CD4-positive, alpha-beta T cell treated with Interleukin-12 subunit alpha and Interleukin-12 subunit beta, for 1 hour (primary cell): ENCODE measurements around the gene HOXD3.

ENCODE experiments used
- DNase-seq: peaks from one replicate; pipeline ENCODE4 v3.0.0-alpha.2; 2020

The HOXD3 gene

DNA sequence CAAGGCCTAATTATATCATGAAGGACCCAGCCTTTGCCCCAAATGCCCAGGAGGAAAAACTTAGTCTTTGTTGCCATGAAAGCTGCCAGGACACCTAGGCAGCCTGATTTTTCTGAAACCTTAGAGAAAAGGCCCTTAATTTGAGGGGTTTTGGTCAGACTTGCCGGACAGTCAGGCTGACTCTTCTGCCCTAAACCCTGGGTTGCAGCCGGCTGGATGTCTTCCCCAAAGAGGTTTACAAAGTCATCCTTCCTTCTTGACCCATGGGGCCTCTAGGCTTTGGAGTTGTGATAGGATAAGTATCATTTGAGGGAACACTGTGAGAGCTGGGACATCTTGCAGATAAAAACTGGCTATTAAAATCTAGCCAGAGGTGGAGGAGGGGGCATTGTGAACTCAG lies 28.9 kb downstream of the HOXD3 start:
- no peak for DNase-seq

DNA sequence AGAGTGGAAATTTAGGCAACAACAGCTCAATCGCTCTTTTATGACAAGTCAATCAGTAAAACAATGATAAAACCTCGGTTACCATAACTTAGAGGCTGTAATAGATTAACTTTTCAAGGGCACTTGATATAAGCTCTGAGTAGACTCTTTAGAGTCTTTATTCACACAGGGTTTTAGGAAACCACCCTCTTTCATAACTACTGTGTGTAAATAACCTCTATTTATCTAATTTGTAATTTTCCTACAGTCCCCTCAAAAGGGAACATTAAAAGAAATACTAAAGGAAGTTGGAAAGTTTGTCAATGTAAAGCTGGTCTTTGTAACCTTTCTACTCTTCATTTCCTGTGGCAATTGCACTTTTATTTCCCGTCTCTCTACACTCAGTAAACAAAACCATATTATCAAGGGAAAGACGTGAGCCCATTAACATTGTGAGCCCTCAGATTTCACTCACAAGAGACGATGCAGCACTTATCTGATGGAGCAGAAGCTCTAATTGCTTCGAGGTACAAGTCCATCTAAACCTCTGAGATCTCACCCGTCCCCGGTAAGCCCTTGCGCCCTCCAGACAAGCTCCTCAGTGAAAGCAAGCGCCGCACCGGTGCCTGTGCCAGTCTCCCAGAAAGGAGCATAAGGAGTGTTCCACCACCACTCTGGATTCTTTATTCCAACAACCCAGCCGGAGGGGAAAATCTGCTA lies 30.2 kb downstream of the HOXD3 start:
- DNase-seq, result no peak

DNA sequence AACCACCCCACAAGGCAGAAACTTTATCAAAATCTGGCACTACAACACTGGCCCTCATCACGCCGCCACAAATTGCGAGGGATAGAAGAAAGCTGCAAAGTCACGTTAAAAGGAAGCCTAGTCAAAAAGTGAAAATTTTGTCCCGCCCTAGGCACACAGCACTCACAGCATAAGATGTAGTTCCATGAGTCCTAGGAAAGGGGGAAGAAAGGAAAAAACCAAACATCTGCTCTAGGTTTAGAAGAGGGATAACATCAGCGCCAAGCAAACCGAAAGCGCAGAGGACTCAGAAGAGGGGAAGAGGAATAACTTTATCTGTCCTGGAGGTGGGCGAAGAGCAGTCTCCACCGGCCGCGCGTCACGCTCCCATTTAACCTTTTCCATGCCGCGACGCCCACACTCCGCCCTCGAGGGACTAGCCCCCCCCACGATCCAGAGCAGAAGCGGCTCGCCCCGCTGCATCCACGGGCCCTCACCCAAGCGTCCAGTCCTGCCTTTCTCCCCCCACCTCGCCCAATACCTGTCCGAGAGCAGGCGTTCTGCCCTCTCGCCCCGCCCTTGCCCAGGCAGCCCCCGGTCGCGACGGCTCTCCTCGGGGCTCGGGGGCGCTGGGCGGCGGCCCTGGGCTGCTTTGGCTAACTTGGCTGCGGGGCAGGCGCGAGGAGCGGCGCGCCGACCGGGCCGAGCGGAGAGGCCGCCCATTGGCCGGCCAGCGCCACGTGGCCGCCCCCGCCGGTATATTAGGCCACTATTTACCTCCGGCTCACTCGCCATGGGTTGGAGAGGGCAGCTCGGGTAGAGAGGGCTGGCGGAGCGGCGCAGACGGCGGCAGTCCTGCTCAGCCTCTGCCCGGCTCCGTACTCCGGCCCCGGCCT lies 31.0 kb downstream of the HOXD3 start, which contains the start of gene HOXD1:
TSS of gene HOXD1 (plus strand) at position 770 of the 875 bp plus-strand sequence. CDS start 134 bp downstream, outside the sequence.
- no peak for DNase-seq

DNA sequence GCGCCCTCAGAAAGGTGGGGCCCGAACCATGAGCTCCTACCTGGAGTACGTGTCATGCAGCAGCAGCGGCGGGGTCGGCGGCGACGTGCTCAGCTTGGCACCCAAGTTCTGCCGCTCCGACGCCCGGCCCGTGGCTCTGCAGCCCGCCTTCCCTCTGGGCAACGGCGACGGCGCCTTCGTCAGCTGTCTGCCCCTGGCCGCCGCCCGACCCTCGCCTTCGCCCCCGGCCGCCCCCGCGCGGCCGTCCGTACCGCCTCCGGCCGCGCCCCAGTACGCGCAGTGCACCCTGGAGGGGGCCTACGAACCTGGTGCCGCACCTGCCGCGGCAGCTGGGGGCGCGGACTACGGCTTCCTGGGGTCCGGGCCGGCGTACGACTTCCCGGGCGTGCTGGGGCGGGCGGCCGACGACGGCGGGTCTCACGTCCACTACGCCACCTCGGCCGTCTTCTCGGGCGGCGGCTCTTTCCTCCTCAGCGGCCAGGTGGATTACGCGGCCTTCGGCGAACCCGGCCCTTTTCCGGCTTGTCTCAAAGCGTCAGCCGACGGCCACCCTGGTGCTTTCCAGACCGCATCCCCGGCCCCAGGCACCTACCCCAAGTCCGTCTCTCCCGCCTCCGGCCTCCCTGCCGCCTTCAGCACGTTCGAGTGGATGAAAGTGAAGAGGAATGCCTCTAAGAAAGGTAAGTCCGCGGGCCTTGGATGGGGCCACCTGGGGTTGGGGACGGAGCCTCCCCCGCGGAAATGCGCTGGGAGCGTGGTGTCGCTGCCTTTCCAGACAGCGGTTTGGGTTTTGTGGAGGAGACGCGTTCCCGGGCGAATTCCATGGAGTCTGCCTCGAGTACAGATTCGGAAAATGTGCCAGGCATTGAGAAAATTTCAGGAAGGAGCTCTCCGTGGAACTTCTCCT lies 31.9 kb downstream of the HOXD3 start:
- DNase-seq, result no peak

DNA sequence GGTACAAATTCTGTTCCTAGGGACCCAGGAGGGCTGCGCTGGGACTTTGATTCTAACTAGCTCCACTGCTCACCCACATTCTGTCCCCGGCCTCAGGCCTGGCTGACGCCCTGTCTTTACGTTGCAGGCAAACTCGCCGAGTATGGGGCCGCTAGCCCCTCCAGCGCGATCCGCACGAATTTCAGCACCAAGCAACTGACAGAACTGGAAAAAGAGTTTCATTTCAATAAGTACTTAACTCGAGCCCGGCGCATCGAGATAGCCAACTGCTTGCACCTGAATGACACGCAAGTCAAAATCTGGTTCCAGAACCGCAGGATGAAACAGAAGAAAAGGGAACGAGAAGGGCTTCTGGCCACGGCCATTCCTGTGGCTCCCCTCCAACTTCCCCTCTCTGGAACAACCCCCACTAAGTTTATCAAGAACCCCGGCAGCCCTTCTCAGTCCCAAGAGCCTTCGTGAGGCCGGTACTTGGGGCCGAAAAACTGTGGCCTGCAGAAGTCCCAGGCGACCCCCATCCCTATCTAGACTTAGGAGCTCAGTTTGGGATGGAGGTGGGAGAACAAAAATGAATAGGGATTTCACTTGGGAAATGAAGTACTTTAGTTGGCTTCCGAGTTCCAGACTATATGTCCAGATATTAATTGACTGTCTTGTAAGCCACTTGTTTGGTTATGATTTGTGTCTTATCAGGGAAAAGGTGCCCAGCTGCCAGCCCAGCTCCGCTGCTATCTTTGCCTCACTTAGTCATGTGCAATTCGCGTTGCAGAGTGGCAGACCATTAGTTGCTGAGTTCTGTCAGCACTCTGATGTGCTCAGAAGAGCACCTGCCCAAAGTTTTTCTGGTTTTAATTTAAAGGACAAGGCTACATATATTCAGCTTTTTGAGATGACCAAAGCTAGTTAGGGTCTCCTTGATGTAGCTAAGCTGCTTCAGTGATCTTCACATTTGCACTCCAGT lies 32.9 kb downstream of the HOXD3 start:
- no peak for DNase-seq

DNA sequence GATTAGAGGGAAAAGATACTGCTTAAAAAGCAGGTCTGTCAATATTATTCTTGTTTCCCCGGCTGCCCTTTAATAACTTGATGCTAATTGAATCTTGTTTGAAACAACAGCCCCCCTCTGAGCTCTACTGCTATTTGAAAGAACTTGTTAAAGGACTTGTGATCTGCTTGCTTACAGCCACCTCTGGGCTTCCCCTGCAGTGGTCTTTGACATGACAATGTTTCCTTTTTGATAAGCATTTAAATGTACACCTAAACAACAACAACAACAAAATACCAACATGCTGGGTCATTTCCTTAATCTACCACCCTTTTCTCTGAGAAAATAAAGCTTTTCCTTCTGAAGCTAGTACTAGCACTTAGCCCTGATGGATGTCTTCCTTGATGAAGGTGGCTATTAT lies 35.2 kb downstream of the HOXD3 start:
- DNase-seq, result no peak

DNA sequence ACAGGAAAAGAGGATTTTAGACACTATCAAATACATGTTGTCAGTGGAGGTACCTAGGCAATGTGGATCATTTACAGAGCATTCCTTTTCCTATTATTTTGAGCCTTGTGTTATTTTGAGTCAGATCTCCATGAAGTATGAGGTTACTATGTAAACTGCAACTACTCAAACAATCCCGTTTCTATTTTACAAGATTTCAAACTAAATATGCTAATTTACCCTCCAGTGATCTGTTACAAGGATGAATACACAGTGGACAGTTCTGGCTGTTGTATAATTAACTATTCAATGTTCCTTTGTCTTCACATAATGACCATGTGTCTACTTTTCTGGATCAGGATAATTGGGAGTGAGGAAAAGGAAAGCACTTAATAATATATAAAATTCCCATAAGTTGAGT lies 35.9 kb downstream of the HOXD3 start:
- DNase-seq, result no peak

DNA sequence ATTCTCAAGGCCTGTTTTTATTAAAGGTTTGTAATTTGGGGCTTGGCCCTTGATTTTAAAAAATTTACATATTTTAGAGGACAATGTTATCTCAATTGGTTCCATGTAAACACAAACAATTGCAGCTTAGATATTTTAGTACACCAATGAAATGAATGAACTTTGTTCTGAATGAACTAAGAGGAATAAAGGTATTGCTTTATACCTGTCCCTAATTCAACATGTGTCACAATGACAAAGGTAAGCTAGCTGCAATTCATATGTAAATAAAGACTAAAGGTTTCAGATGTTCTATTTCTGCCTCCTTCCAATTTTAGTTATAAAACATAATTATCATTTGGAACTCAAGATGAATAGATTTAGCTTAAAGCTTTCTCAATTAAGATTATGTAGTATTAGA lies 42.8 kb downstream of the HOXD3 start:
- DNase-seq, result no peak

DNA sequence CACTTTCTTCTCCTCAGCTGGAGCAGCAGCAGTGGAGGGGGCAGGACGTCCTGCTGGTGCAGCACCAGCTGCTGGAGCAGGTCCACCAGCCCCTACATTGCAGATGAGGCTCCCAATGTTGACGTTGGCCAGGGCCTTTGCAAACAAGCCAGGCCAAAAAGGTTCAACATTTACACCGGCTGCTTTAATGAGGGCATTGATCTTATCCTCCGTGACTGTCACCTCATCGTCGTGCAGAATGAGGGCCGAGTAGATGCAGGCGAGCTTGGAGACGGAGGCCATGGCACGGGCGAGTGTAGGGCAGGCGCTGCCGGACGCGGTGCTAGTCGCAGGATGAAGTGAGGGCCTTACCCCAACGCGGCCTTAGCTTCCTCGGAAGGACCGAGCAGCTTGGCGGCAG lies 43.9 kb downstream of the HOXD3 start:
- DNase-seq, result no peak

DNA sequence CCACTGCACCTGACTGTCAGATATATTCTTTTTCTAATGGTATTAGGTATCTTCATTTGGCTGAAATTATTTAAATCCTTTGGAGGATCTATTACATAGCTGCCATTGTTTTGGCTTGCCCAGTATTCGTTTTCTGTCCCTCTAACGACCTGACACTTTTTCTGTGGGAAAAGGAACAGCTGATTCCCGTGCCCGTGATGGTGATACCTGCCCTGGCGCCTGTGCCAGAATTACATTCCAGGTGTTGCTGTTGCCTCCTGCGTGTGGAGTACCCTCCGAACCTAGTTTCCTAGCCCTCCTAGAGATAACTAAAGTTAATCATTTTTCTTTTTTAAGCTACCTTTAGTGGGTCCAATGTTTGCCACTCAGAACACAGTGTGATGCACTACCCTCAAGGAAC lies 45.4 kb downstream of the HOXD3 start:
- no peak for DNase-seq

DNA sequence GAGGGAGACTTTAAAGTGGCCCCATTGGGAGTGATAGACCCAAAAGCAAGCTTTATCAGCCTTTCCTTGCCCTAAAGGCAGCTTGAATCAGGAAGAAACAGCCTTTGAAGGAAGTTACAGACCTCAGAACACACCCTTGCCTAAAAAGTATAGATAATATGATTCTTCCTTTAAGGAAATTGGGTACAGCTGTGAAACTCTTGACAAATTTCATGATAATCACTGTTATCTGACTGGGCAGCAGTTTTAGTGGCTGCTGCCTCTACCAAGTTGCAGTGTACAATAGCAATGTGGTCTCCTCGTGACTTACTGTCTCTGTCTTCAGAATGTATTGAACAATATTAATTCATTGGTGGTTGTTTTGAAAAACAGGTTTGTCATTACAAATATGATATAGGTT lies 48.0 kb downstream of the HOXD3 start:
- DNase-seq, result no peak

DNA sequence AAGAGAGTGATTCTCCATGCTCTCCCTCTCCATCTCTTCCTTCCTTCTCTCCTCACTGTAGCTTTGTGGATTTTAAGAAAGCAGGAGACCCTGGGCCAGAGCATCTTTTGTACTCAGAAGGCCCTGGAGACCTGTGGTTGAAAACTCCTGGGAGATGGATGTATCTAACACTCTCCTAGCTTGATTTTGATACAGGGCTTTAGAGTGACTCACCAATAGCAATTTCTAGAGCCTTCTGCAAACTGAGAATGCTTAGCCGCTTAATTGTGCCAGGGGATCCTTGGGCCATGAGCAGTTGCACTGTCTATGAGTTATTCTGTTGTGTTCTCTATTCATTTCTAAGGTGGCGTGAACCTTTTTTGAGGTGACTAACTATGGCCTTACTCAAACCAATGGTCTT lies 49.0 kb downstream of the HOXD3 start:
- DNase-seq, result no peak

DNA sequence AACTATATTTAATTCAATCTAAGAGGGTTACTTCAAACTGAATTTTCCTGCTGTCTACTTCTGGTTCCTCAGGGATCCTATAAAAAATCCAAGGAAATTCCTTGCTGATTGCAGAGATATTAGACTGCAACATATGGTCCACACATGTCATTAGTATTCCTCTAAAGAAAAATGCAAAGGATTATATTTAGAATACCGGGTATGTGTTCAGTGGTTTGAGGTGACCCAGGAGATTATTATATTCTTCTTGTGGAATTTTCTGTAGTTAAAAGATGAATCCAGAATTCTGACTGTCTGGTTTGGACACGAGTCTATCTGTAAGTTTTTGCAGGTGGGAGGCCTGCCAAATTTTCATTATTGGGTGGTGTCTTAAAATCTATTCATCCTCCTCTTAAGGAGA lies 49.6 kb downstream of the HOXD3 start:
- no peak for DNase-seq

DNA sequence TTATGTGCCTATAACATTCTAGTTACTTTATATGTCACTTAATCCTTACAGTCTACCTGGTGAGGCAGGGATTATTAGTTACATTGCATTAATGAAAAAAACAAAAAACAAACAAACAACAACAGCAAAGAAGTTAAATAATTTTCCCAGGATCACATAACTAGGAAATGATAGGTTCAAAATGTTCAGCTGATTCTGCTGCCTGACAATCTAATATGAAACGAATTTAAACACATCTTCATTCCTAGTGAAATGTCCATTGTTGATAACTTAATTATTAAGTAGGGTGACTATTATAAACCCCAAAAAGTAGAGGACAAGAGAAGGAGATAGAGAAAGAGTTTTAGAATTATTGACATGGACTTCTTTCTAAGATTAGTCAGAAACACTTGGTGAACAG lies 54.0 kb downstream of the HOXD3 start:
- no peak for DNase-seq

DNA sequence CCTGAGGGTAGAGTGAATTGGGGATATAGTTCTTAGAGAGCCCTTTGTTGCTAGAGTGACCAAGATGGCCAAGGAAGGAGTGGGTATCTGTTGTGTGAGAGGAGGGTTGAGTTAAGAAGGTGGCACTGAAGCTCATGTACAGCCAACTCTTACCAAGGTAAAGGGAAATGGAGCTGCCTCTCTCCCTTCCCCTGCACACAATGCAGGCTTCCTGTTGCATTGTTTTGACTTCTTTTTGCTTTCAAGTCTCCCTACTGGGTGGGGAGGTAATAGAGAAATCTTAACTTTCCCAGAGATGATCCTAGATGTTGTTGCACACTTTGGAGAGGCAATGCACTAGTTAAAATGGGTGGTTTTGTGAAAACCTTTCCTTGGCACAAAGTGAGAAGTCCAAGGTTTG lies 55.2 kb downstream of the HOXD3 start:
- no peak for DNase-seq

DNA sequence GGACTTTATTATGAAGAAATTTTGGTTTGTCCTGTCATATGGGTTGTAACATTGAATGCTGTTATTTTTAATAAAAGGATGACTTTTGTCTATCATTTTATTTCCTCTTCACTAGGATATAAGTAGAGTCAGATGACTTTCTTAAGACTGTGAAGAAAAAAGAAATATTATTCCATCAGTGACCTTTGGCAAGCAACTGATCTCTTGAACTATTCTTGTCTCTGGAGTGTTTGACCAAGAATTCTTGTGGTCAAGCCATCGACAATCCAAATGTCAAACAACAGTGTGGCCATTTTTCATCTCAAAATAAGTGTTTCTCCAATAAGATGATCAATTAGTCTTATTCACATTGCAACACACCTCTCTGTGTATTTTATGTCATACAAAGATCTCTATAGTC lies 56.3 kb downstream of the HOXD3 start:
- DNase-seq, result no peak
